Activated T-cell treated with anti-CD3 and anti-CD28 coated beads for 48 hours (primary cell): ENCODE data around the gene CTDP1.
"Not testable (repeated sequence)": the region's sequence is repeated elsewhere in the genome, so short reads cannot be mapped to it uniquely, and the experiment has no call there.

Experiments used
- DNase-seq: peaks from one replicate; pipeline ENCODE4 v3.0.0-alpha.2; 2020; ENCODE audit warnings: low read depth

CTDP1 gene

DNA sequence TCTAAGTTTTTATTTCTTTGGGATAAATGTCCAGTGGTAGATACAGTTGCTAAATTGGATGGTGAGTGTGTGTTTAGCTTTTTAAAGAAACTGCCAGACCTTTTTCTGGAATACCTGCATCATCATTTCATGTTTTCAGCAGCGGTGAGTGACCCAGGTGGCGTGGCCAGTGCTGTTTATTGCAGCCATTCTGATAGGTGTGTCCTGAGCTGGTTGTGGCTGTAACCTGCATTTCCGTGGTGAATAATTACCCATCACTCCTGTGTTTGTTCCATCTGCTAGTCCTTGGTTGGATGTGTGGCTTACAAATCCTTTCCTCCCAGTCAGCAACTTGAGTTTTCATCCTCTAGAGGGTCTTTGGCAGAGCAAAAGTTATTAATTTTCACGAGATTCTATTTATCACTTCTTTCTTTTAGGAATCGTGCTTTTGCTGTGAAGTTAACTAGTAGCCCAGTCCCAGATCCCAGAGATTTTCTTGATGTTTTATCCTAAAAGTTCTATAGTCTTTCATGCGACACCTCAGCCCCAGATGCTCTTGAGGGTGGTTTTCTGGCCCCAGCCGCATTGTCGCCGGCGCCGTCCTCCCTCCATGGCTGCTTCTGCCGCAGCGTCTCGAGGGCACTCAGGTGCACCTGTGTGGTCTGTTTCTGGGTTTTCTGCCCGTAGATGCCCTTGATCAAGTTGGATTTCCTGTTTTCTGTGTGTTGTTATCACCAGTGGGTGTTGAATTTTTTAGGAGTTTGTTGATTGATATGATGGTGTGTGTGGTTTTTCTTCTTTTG, 44.9 kb downstream of the CTDP1 start:
- DNase-seq: no peak

DNA sequence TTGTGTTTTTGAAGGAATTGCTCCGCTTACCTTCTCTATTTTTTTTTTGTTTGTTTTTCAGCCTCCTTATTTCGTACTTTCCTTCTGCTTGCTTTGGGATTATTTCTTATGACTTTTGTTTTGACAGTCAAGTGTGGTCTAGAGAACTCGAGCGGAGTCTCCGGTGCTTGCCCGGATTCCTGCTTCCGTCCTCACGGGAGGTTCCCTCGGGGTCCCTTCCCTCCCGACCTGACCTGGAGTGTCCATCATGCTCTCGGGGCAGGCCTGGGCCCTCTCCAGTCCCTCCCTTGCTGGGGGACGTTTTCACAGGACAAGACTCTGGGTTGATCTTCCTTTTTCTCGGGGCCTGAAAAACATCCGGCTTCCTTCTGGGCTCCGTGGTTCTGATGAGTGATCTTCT, 45.9 kb downstream of the CTDP1 start:
- DNase-seq: no peak

- no peak for DNase-seq
Measured at GRCh38 chr18:79726721-79727120, 47.1 kb downstream of the CTDP1 start.

- DNase-seq: no peak
Measured at GRCh38 chr18:79727211-79727610, 47.6 kb downstream of the CTDP1 start.

- no peak for DNase-seq
Measured at GRCh38 chr18:79728931-79729586, 49.5 kb downstream of the CTDP1 start.

DNA sequence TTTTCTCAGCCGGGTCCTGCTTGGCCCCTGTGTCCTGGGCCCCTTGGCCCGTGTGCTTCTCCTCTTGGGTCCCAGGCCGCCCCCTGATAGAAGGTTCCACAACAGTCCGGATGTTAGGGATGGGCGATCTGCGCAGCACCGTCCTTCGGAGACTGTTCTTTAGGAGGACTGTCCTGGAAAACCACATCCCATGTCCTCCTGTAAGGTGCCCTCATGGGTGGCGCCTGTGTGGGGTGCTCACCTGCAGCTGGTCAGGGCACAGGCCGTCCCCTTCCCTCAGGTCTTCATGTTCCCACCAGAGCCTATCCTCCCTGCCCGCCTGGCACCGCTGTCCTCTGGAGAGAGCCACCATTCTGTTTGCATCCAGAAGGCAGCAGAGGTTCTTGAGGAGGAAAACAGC, 50.0 kb downstream of the CTDP1 start:
- no peak for DNase-seq

- DNase-seq: no peak
Measured at GRCh38 chr18:79730804-79731203, 51.2 kb downstream of the CTDP1 start.

DNA sequence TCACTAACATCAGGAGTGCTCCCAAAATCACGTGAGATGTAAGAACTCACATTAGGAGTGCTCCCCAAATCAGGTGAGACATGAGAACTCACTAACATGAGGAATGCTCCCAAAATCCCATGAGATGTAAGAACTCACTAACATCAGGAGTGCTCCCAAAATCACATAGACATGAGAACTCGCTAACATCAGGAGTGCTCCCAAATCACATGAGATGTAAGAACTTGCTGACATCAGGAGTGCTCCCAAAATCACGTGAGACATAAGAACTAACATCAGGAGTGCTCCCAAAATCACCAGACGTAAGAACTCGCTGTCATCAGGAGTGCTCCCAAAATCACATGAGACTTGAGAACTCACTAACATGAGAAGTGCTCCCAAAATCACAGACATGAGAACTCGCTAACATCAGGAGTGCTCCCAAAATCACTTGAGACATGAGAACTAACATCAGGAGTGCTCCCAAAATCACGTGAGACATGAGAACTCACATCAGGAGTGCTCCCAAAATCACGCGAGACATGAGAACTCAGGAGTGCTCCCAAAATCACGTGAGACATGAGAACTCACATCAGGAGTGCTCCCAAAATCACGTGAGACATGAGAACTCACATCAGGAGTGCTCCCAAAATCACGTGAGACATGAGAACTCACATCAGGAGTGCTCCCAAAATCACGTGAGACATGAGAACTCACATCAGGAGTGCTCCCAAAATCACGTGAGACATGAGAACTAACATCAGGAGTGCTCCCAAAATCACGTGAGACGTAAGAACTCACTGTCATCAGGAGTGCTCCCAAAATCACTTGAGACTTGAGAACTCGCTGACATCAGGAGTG, 52.5 kb downstream of the CTDP1 start:
- not testable (repeated sequence) for DNase-seq

- no peak for DNase-seq
Measured at GRCh38 chr18:79732721-79733025, 53.1 kb downstream of the CTDP1 start.

DNA sequence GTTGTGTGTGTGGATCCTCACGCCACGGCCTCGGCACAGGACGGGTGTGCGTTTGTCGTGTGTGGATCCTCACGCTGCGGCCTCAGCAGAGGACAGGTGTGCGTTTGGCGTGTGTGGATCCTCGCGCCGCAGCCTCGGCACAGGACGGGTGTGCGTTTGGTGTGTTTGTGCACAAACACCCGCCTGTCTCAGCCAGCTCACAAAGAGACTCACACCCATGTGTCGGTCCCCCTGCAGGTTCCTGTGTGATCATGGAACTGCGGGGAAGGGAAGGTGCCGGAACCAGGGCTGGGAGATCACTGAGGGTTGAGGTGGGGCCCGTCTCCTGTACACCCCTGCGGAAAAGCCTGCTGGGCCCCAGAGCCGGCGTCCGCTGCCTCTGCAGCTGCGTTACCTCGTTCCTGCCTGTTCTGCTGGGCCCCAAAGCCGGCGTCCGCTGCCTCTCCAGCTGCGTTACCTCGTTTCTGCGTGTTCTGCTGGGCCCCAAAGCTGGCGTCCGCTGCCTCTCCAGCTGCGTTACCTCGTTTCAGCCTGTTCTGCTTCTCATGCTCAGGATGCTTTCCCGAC, 53.6 kb downstream of the CTDP1 start:
- DNase-seq: no peak

- no peak for DNase-seq
Measured at GRCh38 chr18:79733986-79734770, 54.6 kb downstream of the CTDP1 start.

DNA sequence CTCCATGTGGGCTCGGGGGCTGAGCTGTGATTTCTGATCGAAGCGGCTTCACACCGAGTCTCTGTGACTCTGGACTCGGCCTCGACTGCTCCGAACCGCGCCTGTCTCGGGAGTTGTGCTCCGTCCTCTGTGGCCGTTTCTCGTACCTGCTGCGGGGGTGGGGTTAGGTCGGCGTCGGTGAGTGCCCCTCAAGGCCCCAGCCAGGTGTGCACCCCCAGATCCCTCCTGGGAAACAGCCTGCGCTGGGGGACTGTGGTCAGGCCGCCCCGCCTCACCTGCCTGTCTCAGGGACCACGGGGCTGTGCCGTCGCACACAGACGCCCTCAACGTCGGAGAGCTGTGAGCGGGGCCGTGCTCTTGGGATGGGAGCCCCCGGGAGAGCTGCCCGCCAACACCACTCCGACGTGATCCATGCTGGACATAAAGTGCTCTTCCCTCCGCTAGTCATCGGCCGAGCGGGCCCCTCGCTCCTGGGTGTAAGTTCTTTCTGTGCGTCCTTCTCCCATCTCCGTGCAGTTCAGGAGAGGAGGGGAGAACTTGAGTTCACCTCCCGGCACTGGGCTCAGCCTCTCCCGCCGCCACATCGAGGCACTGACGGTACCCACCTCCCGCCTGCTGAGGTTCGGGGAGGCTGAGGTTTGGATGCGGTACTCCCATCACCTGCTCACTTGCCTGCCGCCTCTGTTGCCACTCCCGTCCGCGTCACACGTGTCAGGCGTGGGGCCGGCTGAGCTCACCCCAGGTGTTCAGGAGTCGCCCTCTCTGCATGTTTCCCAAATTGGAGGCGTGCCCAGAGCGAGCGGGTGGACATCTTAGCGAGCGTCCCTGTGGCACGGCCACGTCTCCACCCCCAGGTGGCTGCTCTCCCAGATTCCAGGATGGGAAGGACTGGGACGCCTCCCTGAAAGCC, 55.7 kb downstream of the CTDP1 start:
- no peak for DNase-seq

DNA sequence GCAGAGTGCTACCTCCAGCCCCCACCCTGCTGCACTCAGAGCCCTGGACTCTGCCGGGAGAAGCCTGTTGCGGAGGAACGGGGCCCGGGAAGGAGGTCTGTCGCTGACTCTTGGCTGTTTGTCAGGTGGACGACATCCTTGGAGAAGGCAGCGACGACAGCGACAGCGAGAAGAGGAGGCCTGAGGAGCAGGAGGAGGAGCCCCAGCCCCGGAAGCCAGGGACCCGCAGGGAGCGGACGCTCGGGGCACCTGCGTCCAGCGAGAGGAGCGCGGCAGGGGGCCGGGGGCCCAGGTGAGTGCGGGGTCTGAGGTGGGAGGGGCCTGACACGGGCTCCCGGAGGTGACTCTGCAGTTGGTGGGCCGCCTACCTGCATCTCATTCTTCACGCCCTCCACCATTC, 56.6 kb downstream of the CTDP1 start:
- no peak for DNase-seq

DNA sequence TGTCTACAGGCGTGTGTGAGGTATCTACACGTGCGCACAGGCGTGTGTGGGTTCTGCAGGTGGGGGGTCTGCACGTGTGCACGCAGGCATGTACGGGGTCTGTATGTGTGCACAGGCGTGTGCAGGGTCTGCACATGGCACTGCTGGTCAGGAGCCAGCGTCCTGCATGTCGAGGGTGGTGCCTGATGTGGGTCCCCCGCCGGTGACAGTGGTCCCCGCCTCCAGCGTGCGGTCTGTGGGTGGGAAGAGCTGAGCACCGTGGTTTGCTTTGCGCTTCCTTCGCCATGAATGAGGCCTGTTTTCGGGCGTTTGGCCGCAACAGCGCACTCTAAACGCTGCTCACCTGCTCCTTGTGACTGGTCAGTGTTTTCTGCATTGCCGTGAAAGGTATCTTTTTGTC, 57.2 kb downstream of the CTDP1 start:
- no peak for DNase-seq

DNA sequence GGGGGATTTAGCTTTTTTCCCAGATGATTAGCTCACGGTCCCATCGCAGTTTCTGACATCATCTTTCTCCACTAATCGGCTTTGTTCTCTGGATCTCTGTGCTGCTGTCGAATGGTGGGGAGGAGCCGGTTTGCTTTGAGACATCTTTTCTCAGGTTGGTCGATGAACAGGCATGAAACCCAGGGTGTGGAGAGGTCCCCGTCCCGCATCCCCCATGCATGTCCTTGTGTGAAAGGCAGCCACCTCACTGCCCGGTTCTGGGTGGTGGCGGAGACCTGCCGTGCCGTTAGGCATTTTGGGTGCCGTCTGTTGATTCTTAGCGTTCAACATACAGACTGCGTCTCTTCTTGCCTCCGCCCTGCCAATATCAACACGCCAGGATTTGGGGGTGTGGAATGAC, 57.8 kb downstream of the CTDP1 start:
- DNase-seq: no peak

DNA sequence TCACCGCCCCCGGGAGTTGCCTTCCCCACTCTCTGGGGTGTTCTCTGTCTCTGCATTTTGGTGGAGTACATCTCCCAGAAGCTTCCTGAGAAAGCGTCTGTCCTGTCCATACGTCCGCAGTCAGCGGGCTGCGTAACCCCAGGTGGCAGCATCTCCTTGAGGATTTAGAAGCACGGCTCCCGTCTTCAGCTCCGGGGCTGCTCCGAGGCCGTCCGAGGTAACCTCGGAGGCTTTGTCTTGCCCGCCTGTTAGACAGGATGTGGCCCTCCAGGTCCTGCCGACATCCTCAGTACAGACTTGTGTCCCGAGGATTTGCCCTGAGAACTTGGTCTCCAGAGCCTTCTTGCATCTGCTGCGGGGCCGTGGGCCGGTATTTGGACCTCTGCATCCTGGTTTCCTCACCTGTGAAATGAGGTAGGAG, 58.4 kb downstream of the CTDP1 start:
- no peak for DNase-seq

DNA sequence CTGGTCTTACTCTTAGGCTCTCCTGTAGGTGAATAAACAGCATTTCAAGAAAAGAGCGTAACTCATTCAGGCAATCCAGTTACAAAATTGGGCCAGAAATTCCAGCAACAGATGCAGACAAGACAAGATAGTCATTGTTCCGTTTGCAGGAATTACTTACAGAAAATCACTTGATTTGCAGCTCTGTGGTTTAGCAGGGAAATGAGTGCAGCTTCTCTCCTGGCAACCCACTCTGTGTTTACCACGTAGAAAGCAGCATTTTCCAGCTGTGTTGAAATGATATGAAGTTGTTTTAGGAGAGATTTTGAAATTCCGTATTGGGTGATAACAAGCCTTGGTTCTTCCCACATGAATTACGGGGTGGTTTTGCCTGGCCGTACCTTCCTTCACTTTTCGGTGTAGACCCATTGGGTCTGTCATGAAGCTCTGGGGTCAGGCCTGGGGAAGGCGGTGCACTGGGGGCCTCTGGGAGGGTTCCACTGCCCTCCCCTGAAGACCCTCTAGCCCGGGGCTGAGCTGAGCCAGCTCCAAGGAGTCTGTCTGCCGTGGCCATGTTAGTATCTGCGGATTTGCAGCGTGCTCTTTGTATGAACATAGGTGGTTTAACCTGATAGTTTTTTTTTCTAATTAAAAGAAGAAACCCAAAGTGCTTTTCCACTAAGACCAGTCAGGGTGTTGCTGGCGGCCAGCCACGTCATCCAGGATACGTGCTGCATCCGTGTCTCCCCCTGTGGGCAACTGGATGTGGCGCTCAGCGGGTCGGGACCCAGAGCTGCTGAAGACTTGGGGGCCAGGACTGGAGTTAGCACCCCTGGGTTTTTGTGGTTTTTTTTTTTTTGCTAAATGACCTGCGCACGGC, 59.2 kb downstream of the CTDP1 start:
- DNase-seq: no peak

- DNase-seq: no peak
Measured at GRCh38 chr18:79739440-79739778, 59.8 kb downstream of the CTDP1 start.

GRCh38 chr18:79740047-79740446, 60.4 kb downstream of the CTDP1 start:
- not testable (repeated sequence) for DNase-seq
